A172 (cell line): ENCODE results near the gene AFF1. TPM values are rescaled to one million over a fixed set of nuclear protein-coding genes. Genes with fewer than 3 reads are reported as not detected.
A peak's percentile ranks its signal among the peaks of the same experiment; 100 is the strongest.

Experiments
- DNase-seq: peaks from one replicate; pipeline ENCODE4 v3.0.0-alpha.2; 2015; ENCODE audit warnings: low spot score
- total RNA-seq: library from RNA; depleted of rRNA; stranded (reverse); fragments of >200 nt; shearing (Covaris generic); gene quantifications from 2 replicates; pipeline ENCODE4 v1.2.3, GENCODE V29; 2014

AFF1 gene
- total RNA-seq, 1 experiment from 2014 or later: 5.8 TPM

DNA sequence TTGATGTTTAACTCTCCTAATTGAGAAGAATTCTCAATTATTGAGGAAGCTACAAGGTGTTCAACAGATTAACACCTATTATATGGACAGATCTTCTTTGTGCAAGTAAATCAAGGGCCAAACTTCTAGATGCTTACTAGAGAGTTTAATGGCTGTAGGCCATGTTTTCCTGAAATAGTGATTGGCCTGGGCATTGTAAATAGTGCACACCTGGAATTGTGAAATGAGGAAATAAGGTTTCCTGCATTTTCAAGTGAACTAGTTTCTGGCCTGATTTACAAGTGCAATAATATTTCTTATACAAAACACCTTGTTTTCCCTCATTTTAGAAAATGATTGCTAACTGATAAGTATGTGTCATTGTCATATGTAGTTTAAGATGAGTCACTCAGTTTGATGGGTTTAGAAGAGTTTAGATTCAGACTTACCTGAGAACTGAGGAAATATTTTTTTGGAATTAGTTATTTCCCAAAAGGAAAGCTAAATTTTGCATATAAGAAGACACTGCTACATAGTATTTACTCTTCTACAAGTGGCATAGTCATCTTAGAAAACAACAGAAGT, 21.2 kb downstream of the AFF1 start:
- DNase-seq: no peak

DNA sequence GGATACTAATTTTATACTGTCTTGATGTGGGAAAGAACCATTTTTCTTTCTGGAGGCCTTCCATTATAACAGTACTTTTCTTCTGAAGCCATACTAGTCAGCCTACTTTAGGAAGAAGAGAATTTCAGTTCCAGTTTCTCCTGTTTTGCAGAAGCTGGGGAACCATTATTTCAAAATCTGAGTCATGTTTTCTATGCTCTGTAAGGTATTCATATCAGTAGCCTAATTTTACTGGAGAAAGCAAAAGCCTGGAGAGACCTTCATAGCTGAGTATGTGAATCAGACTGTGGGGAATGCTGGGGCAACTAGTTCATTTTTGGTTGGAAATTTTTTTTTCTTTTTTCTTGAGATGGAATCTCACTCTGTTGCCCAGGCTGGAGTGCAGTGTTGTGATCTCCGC, 22.4 kb downstream of the AFF1 start:
- peak; percentile 32 for DNase-seq

DNA sequence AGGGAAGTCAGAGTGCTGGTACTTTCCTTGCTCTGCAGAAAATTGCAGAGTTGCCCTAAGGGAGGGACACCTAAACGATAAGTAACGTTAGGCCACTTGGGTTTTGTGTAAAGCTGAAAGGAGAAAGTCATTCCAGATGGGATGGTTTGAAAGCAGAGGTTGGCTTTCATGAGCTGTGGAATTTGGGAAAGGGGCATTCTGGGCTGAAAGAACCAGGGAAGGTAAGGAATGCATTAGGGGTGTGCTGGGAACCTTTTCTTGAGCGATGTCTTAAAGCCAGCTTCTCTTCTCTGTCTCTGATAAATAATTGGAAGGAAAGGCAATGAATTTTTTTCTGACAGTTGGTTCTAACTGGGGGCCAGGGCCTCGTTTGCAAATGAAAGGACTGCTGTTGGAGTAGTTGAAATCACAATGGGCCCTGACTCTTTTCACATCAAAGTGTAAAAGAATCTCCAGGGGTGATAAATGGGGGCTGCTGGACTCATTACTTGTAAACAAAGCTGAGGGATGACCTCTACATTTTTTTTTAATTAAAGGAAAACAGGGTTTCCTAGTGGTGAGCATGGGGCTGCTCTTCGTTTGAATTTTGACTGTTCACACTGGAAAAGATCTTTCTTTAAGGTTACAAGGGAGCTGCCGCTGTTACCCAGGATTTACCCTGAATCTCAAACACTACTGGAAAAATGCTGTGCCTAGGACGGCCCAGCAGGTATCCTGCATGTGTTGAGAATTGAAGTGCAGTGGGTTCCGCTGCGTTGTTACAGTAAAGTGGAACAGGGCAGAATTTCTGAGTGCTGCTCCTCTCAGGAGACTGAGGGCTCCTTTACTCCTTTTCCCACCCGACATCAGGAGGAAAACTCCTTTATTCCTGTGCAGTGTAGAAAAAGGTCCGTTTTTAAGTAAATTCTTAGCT, 25.0 kb downstream of the AFF1 start:
- DNase-seq: no peak

DNA sequence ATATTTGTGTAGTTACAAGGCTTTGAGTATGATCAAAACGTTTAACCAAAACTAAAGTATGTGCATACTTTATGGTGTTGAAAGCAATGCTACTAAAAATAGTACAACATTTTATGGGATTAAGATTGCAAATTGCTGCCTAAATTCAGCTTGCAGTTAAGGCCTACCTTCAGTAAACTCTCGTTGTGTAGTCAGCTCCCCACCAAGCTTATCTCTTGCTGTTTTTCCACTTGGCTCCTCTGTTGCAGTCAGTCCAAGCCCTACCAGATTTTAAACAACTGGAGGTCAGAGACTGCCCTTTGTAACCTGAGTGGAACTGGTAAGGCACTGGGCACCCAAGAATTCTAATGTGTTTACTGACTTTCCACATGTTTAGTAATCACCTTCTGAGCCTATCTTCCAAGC, 25.7 kb downstream of the AFF1 start:
- no peak for DNase-seq

DNA sequence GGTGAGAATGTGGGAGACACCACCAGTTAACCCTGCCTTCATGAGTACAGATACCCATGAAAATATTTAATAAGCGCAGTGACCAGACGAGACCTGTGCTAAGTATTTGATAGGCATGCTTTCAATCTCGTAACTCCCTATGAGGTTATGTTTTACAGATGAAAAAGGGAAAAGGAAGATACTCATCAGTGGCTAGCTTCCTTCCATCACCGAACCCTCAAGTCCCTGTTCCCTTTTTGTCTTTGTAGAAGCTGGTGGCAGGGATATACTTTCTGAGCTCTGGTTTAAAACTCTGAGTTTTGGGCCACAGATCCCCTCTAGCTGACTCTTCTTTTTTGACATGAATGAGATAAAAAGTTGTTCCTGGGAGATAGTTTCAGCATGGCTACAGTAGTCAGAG, 26.3 kb downstream of the AFF1 start:
- no peak for DNase-seq

DNA sequence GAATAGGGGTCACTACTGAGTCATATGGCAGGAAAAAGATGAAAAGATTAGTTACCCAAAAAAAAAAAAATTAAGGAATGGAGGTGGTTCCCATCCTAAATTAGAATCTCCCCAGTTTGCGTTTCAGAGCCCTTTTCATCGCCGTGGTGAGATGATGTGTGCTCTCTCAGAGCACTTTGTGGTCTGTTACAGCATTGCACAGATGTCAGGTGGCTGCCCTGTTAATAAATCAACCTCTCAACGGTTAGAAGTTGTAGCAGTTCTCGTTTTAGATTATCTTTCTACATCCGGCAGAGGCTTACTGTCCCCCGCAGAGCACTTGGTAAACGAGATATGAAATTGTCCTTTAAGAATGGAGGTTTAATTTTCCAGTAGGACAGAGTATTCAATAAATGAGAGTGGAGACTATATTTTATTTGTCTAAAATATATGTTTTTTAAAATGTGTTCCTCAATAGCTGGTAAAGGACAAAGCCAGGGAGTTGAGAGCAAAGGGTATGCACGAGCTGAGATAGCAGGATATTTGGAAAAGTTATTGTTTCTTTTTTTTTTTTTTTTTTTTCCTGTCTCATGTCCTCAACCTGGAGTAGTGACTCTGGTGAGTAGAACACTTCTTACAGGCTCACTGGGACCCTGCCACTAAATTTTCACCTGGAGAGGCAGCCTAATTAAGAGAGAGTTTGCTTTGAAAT, 26.9 kb downstream of the AFF1 start:
- peak; percentile 86 for DNase-seq

DNA sequence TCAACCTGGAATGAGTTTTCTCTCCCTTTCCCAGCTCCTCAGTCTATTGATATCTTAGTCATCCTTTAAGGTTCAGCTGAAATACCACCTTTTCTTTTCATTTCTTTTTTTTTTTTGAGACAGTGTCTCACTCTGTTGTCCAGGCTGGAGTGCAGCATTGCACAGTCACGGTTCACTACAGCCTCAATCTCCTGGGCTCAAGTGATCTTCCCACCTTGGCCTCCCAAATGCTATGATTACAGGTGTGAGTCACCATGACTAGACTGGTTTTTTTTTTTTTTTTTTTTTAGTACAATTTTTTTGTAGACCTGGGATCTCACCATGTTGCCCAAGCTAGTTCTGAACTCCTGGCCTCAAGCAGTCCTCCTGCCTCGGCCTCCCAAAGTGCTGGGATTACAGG, 28.9 kb downstream of the AFF1 start:
- peak; percentile 62 for DNase-seq

DNA sequence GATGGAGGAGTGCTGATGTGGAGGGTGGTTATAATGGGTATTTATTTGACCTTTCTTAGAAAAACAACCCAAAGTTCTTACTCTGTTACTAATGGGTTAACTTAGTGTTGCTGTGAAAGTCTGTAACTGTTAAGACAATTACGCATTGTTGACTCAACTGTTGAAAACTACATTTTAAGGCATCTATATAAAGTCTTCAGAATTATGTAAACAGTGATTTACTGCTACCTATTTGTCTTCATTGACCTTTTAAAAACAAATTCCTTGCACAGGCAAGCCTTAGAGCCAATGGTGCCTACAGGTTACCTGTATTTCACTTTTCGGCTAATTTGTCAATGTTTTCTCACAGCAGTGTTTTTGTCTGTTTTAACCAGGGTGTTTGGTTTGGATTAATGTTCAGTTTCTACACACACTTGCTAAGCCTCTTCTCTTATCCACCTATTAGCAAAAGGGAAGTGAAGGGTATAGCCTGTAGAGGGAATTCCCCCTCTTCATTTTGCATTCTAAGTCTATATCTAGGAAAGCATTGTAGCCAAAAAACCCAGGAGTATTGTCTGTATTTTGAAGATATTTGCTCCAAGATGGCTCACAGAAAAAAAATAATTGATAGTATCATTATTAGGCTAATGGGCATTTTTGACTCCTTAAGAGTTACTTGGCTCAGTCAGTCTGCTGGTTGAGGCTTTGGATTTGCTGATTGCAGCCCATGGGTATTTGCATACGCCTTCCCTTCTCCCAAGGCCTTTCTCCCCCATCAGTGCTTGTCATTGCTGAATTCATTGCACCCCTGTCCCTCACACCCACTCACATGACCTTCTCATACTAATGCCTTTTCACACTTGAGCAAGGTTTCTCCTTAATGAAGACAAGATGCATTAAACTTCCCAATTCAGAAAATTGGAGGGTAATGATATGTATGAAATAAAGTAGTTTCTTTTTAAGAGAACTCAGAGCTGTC, 30.5 kb downstream of the AFF1 start:
- no peak for DNase-seq

DNA sequence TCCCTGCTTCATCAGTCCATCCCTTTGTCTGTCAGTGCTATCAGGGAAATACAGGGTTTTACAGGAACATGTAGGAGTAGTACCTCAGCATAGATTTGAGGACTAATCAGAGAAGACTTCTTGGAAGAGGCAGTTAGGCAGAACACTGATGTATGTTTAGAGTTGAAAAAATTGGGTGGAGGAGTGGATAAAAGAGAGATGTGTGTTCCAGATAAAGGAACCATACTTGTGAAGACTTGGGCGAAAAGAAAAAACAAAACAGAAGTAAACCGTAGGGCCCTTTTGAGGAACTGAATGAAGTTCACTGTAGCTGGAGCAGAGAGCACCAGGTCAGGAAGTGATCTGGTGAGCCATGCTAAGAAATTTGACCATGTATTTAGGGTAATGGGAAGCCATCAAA, 32.3 kb downstream of the AFF1 start:
- no peak for DNase-seq

DNA sequence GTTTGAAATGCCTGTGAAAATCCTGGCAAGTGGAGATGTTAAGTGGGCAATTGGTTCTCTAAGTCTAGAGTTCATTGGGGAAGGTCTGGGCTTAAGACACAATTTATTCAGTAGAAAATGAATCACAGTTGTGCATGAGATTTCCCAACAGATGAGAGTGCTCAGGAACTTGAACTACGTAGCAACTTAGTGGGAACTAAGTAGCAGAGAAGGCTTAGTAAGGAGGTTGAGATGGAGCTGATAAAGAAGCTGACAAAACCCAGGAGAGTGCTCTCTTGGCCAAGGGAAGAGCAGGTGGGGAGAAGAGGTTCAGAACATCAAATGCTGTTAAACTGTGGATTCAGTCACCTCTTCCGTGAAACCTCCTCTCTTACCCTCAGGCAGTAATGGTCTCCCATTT, 33.0 kb downstream of the AFF1 start:
- DNase-seq: no peak

DNA sequence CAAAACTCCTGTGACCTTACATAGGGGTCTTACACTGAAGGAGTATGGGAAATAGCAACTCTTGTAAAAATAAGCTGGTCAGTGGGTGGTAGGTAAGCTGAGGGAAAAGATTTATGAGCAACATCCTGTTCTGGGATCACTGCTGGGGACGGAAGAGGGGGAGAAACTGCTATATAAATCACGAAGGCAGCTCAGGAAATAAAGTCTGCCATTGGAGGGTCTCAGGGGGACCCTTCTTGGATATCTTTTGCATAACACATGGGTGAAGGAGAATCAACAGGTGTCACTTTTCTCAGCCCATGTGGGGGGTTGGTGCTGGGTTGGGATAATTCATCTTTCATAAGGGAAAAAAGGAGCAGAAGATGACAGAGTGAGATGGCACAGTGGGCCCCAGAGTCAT, 33.7 kb downstream of the AFF1 start:
- no peak for DNase-seq

DNA sequence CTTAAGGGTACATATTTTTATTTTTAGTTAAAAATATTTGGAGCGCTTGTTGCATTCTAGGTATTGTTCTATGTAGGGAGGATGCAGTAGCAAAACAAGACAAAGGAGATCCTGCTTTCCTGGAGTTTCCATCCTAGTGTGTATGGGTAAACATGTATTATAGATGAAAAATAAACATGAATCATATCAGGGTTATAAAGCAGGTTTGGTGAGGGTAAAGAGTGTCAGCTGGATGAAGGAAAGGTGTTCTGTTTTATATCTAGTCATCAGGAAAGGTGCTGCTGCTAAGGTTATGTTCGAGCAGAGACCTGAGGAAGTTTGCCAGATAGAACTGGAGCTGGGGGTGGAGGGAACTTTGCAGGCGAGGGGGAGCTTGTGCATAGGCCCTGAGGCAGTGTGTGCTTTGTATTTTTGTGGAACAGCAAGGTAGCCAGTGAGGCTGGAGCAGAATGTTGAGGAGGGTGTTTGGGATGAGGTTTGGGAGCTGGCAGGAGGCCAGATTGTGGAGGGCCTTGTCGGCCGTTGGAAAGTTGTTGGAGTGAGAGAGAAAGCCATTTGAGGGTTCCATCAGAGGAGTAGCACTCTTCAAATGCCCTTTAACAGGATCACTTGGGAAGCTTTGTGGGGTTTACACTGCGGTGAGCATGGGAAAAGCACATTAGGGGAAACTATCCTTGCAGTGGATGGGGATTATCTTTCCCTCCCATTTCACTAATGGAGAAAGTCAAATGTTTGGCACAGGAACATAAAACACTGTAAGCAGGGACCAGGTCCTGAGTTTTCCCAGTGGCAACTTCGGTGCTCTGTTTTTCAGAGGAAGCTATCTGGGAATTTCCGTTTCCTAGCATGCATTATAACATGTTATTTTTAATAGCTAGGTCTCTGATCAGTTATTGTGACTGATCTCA, 35.9 kb downstream of the AFF1 start:
- DNase-seq: no peak

DNA sequence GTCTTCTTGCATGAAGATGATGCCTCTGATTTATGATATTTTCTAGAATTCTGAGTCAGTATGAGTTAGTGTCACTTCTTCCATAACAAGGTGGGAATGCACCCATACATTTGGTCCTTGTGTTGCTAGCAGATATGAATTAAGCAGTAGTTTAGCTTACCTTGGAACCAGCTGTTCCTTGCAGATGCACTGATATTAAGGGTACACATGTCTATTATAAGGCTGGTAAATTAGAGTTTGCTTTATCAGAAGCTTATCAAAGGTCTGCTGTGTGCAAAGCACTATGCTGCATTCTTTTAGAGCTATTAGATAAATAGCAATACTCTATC, 36.5 kb downstream of the AFF1 start:
- no peak for DNase-seq

DNA sequence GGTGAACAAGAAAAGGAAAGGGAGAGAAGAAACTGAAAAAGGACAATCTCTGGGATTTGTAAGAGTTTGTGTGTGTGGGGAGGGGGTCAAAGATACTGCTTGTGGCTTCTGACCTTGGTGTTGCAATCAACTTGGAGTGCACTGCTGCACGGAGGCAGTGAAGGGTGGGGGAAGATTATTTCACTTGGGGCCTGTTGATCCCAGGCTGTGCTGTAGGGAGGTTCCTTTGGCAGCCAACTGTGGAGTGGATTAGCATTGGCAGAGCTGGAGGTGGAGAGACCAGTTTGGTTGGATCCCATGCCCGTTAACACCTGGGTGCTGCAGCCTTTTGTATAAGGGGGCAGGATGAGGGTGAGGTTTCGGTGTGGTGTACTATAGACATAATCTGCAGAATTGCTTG, 38.2 kb downstream of the AFF1 start:
- no peak for DNase-seq

DNA sequence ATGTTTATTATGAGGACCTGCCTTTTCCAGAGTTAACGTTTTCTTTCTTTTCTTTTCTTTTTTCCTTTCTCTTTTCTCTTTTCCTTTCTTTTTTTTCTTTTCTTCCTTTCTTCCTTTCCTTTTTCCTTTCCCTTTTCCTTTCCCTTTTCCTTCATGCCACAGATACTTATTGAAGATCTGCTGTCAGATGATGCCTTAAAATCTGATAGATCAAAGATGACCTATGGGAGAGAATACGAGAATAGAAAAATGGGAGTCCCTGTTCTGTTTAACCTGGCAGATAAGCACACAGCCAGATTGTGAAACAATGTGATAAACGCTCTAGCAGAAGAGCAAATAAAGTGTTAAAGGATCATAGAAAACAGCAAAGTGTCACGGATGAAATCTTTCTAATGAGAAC, 38.9 kb downstream of the AFF1 start:
- DNase-seq: no peak

DNA sequence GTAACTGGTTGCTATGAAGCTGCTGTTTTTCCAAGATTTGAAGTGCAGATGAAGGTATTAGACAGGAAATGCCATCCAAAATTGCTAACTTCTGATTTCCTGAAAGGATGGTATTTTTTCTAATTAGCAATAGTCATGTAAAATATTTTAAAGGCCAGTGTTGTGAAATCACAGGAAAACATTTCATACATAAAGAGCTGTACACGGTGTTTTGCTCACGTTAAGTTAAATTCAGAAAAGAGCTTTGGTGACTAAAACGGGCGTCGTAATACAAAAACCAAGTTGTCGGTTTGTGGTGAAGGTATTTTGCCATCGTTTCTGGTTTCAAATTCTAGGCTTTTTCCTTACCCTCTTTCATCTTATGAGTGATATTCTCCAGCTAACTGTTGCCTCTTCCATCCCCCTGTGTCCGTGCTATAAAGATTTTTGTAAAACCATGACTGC, 39.8 kb downstream of the AFF1 start:
- no peak for DNase-seq

DNA sequence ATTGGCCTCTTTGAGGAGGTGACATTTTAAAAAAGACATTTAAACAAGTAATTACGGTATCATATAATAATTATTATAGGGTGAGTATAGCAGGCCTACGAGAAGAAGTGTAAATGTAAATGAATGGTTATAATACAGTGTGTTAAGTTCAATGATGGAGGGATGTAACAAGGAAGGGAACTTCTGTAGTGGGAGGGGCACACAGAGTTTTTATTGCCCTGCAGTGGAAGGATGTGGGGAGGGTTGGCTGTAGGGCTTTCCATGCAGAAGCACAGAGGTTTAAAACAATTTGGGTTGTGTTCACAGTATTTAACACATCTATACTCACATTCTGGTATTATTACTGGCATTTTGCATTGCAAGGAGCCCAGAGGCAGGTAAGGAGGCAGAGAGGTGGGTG, 41.1 kb downstream of the AFF1 start:
- no peak for DNase-seq

DNA sequence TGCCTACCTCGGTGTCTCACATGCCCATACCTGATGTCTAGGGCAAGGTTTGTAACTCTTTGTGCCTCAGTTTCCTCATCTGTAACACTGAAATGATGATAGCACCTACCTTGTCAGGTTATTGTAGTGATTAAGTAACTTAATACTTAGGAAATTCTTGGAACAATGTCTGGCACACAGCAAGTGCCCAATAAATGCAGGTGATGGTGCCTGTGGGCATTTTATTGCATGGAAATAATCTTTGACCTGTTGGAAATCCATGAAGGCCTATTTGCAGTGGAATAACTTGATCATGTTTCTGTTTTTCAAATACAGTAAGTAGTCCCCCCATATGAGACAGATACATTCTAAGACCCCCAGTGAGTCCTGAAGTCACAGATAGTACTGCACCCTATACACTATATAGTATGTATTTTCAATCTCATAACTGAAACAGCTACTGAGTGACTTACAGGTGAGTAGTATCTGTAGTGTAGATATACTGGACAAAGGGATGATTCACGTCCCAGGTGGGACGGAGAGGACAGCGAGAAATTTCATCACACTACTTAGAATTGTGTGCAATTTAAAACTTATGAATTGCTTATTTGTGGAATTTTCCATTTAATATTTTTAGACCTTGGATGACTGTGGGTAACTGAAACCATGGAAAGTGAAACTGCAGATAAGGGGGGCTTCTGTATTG, 42.1 kb downstream of the AFF1 start:
- DNase-seq: no peak

DNA sequence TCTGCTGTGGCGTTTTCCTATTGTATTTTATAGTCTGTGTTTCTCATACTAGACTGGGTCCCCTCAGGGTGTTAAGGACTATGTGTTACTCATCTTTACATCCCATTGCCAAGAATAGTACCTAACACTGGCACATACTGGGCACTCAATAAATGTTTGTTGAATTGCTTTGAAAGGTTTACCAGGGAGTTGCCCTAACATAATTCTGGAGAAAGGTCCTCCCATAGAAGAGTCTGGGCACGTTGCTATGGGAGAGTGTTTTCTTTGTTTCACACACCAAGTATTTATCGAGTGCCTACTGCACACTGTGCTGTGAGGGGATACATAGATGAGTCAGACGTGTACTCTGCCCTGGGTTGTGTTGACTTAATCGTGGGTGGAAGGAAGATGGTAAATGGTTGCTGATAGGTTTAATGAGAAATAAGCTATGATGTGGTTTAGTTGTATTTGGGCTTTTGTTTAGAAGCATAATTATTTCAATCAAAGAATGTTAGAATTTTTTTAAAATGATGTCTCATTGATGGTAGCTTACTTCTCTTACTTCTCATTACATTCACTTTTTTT, 42.9 kb downstream of the AFF1 start:
- peak; percentile 56 for DNase-seq

DNA sequence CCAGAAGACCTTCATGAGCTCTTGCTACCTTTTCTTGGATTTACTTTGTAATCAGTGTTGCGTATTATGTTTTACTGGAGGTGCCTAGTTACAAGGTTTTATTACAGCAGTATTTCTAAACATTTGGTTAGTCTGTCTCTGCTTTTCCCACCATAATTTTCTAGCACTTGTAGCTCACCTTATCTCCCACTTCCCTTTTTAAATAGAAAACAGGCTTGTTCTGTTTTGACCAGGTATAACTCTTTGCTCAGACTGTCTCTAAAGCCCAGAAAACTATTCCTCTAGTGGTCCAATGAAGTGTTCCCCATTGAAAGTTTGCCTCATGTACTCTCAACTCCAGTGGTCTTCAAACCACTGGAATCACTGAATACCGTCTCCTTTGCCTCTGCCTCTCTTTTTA, 43.9 kb downstream of the AFF1 start:
- no peak for DNase-seq
